GM12872 (cell line): ENCODE measurements around the gene ATF7IP.

Source experiments
- CTCF ChIP-seq: IDR thresholded peaks from 3 replicates; pipeline ENCODE4 v1.5.1; 2011; ENCODE audit warnings: low read depth, mild to moderate bottlenecking, low read length, moderate library complexity; ENCODE audit not compliant: insufficient read depth

ATF7IP gene

DNA sequence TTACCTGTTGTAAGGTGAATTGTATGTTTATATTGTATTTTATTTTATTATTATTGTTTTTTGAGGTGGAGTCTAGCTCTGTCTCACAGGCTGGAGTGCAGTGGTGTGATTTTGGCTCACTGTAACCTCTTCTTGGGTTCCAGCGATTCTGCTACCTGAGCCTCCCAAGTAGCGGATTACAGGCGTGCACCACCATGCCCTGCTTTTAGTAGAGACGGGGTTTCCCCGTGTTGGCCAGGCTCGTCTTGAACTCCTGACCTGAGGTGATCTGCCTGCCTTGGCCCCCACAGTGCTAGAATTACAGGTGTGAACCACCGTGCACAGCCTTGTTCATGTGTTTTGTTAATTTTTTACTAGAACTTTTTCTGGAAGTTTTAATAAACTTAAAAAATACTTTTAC is 3.8 kb downstream of the ATF7IP start:
- no peak for TF ChIP-seq CTCF

GRCh38 chr12:14373217-14373616 is 7.7 kb downstream of the ATF7IP start:
- TF ChIP-seq CTCF: no peak

DNA sequence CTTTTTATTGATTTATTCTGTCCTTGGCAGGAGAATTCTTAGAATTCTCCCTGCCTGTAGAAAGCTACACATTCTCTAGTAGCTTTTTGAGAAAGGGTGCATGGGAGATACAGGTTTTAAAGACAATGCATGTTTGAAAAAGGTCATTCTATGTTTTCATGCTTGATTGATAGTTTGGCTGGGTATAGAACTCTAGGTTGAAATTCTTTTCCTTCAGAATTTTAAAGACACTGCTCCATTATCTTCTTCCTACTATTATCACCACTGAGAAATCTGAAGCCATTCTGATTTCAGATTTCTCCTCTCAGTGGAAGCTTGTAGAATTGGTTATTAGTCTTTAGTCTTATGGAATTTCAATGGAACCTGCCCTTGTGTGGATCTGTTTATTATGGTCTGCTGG is 14.0 kb downstream of the ATF7IP start:
- TF ChIP-seq CTCF: no peak

DNA sequence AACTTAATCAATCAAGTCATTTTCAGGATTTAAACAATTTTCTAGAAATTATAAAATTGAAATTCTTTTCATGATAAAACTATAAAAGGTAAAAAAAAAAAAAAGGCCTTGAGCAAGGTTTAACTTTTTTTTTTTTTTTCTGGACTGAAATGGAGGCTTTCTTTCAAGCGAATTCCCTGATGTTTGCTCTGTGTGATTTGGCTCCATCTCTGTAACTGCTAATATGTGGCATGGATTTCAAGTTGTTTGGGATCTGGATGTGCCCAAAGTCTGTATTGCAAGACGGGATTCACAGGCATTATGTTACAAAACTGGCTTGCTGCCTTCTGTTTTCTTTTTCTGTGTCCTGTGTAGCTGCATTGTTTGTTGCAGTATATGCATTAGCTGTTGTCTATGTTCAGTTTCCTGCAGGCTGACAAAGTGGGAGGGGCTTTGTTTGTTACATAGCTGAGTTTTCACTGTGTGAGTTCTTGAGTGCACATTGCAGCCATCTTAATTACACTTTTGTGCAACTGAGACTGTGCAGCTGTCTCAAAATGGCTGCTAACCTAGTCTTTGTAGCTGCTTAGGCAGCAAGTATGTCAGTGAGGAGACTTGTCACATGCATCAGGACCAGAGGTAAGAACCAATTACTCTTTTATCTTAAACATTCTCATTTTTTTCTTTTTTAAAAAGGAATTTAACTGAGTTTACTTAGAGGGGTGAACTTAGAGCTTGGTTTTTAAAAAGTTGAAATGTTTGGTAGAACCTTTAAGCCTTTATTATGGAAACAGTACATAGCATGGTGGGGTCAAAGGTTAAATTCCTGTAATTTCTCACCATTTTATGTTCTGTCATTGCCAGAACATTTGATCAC is 19.5 kb downstream of the ATF7IP start:
- no peak for TF ChIP-seq CTCF

DNA sequence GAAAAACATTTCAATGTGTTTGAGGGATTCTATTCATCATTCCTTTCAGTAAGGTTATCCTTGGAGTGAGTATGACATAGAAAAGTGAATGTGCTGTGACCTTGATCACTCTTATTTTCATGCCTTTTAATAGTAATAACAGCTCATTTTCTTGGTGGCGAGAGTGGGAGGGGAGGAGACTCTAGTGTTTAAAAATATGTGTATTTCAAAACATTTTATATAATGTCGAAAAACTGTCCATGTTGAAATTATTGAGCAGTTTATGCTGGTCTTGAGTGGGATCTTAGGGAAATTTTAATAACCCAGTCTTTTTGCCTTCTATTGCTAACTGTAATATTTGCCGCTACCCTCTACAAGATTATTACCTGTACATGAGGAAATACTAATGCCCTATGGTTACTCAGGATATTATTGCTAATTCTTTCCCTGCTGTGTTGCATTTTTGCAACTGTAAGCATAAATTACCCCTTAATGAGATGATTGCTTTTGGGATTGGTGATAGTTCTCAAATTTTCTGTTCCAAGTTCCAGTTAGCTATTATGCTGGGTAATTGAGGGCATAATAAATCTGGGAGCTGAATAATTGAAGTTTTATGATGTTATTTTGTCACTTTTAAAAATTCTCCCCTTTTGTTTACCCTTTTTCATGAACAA is 21.9 kb downstream of the ATF7IP start:
- no peak for TF ChIP-seq CTCF

GRCh38 chr12:14390449-14390848 is 25.0 kb downstream of the ATF7IP start:
- no peak for TF ChIP-seq CTCF

- TF ChIP-seq CTCF: no peak
Measured at GRCh38 chr12:14390870-14391530, 25.5 kb downstream of the ATF7IP start.
